NCI-H2227 (cell line): ENCODE measurements around the gene LPIN1.
"Not testable (repeated sequence)": the region's sequence is repeated elsewhere in the genome, so short reads cannot be mapped to it uniquely, and the experiment has no call there.

ENCODE experiments used
- DNase-seq: peaks from one replicate; lab custom pipeline; 2025; ENCODE audit not compliant: unreplicated experiment; lab: John Stamatoyannopoulos, UW

The LPIN1 gene

GRCh38 chr2:11716689-11717321 lies 29.6 kb upstream of the LPIN1 start:
- DNase-seq: no peak

- DNase-seq: no peak
Observed at GRCh38 chr2:11717623-11718022, 28.8 kb upstream of the LPIN1 start.

DNA sequence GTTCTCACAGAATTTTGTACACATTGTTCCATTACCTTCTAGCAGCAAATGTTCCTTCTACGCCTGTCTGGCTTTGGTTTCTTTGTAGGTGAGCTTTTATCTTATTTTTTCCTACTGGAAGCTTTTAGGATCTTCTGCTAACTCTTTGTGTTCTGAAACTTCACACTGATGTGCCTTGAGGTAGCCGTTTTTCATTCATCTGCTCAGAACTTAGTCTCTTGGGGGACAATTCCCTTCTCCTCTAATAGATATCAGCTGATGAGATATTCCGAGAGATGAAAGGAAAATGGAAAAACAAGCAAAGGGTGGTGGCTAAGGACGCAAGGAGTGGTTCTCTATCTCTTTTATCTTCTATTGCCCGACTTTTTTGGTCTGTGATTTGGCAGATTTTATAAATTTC lies 27.8 kb upstream of the LPIN1 start:
- DNase-seq: no peak

DNA sequence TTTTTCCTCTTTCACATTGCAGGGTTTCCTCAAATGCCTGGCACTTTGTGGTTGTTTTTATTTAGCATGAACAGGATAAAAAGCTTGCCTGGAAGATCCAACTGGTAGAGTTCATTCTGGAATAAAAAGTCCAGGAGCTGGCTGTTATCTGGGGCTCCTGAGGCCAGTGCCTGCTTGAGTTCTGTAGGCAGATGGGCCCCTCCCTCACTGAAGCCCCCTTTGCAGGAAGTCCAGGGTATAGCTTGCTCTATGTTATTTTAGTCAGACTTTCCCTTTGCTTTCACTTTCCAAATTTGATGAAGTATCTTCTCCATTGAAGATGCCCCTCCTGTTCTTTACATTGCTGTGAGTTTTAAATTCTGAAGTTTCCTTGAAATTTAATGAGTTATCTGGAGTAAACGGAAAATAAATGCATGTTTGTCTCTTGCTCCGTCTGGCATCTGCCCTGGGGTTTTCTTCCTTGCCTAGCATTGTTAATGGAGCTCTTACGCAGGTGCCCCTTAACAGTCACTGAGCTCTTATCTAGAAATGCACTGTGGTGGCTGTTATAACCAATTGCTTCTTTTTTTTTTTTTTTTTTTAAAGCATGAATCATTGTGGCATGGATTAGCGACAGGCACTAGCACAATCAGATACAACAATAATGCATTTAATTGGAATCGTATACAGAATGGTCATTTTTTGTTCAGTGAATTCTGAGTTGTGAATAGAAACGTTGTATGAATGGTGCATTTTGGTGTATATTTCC lies 27.0 kb upstream of the LPIN1 start:
- peak; percentile 39 for DNase-seq

GRCh38 chr2:11720752-11721151 lies 25.7 kb upstream of the LPIN1 start:
- no peak for DNase-seq

- no peak for DNase-seq
Observed at GRCh38 chr2:11722292-11723060, 24.0 kb upstream of the LPIN1 start.

DNA sequence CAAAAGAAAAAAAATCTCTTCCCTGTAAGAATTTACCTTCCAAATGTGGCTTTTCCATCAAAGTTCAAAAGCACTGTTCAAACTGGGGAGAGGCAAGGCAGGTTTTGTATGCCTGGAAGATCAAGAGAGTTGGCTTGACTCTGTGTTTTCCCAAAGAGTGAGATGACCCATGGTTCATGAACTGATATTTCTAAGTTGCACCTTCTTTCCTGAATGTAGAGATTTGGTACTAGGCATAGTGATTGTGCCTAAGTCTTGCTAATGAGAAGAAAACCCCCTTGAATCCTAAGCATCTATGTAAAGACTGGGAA lies 23.4 kb upstream of the LPIN1 start:
- DNase-seq: no peak

DNA sequence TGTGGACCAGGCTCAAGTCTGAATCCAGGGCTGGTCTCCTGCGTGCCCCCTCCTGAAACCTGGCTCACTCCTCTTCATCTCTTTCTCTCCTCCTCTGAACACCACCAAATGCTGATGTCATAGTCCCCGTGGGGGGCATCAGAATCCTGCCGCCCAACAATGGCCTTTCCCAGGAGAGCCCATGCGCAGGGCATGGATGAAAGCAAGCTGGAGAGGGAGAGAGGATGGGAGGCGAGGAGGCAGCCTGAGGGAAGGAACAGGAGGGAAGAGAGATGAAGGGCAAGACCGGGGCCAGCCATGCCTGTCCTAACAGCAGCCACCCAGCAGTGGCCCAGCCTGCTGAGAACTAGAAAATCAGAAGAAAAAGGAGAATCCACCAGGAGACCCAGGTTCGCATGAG lies 22.3 kb upstream of the LPIN1 start:
- DNase-seq: no peak

DNA sequence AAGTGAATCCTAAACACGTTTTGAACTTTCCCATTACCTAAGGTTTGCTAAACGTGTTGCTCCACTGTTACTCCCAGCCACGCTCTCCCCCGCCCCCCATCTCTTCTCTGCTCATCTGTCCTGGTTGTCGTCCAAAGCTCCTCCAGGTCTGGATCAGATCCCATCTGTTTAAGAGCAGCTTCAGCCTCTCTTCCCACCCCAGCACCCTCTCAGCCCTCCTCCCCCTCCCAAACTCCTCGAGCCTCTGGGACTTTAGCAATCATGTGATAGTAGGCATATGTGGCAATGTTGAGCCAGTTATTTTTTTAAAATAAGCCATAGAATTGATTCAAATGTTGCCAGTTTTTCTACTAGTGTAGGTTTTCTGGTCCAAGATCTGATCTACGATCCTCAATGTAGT lies 20.0 kb upstream of the LPIN1 start:
- DNase-seq: no peak

- no peak for DNase-seq
Observed at GRCh38 chr2:11729362-11730212, 16.8 kb upstream of the LPIN1 start.

- DNase-seq: not testable (repeated sequence)
Observed at GRCh38 chr2:11731214-11731984, 15.0 kb upstream of the LPIN1 start.

- no peak for DNase-seq
Observed at GRCh38 chr2:11732587-11732986, 13.8 kb upstream of the LPIN1 start.

DNA sequence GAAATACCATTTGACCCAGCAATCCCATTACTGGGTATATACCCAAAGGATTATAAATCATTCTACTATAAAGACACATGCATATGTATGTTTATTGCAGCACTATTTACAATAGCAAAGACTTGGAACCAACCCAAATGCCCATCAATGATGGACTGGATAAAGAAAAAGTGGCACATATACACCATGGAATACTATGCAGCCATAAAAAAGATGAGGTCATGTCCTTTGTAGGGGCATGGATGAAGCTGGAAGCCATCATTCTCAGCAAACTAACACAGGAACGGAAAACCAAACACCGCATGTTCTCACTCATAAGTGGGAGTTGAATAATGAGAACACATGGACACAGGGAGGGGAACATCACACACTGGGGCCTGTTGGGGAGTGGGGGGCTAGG lies 8.6 kb upstream of the LPIN1 start:
- not testable (repeated sequence) for DNase-seq

GRCh38 chr2:11738589-11739436 lies 7.6 kb upstream of the LPIN1 start:
- peak; percentile 36 for DNase-seq

DNA sequence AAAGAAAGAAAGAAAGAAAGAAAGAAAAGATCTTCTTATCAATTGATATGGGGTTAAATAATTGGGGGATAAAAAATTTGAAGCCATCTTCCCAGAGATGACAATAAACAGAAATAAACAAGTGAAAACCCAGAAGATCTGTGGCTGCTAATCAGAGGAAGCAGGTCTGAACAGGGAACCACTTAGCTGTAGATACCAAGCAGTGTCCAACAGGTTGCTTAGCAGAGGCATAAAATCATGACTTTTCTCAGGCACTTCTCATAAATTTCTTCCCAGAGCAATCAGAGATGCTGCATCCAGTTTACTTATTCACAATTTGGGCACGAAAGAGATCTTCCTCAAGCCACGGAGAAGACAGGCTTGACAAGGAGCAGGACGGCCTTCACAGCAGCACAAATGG lies 5.7 kb upstream of the LPIN1 start:
- DNase-seq: no peak

GRCh38 chr2:11742317-11742701 lies 4.1 kb upstream of the LPIN1 start:
- no peak for DNase-seq

DNA sequence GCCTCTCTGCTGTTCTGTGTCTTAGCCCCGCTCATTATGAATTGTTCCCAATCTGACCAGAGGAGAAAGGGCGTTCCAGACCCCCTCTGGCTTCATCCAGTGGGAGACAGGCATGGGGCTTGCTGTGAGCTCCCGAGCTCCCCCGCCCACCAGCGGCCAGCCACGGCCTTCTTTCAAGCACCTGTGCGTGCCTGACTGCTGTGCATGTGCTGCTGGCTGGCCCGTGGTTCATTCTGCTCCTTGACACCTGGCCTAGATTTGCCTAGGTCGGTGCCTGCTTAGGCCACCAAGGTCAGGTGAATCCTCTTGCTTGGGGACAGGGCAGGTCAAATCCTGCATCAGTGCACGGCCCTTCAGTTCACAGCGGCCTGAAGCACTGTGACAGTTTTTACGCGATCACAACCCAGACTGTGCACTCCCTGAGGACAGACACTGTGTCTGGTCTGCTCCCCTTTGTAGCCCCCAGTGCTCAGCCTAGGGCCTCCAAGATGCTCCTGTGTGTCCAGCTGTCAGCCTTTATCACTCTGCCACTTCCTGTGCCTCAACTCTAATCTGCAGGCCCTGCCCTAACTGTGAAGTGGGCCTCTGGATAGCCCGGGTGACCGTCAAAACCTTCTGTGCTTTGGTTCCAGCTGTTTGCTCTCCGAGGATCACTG lies 3.6 kb upstream of the LPIN1 start:
- no peak for DNase-seq

DNA sequence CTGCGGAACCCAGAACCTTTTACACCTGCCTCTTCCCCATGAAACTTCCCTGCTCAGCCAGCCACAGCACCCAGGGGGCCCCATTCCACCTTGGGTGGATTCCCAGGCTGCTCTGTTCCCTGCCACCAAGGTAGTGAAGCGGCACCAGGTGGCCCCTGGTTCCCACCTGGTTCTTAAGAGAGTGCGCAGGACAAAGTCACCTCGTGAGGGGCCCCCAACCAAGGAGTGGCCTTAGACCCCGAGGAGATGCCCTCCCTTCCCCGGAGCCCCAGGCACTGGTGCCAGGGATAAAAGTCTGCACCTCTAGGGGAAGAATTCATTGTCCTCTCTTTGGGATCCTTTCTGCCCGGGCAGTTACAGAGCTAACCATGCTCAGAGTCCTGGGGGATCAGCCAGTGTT lies 3.1 kb upstream of the LPIN1 start:
- DNase-seq: no peak

- DNase-seq: peak; percentile 92
Observed at GRCh38 chr2:11743846-11744553, 2.4 kb upstream of the LPIN1 start.
